ENCODE measurements around the gene APOD. TPM values are rescaled to one million over a fixed set of nuclear protein-coding genes. Genes with fewer than 3 reads are reported as not detected.

The APOD gene
- total and polyA plus RNA-seq, 9 of the 15 experiments (the other 6 are each of a cell fraction or from before 2014, with no cell fraction given) = 0.18 to 0.50 (median 0.35) TPM; not detected in 1

DNA sequence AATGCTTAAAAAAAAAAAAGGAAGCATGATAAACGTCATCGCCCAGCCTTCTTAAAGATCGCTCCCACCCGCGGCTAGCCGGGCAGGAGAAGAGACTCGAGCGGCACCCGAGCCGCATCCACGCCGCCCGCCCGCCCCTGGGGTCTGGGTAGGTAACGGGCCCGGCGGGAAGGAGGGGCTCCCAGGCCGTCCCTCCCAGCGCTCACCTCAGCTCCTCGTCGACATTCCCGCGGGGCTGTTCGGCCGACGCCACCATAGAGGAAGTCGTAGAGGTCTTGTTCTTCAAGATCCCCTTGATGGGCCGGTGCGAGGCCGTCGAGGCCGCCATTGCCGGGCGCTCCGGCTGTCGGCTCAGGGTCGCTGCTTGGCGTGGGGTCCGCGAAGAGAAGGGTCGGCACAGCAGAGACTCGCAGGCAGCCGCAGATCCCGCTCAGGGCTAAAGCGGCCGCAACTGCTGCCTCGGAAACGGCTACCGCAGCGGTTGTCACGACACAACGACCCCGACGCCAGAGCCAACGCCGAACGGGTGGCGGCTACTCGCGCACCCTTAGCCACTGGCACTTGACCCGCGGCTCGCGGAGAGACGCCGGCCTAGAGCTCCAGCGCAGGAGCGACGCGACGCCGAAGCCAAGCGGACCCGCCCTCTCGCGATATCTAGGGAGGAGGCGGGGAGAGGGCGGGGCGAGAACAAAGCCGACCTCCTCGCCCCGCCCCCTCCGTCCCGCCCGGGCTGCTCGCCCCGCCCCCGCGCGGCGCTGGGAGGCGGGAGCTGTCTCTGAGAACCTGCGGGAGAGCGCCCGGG, 40.8 kb downstream of the APOD start, which contains the start of gene PPP1R2 (continued):
- TF ChIP-seq THRAP3 (IDR thresholded peaks at IDR 0.05; ENCODE audit: borderline replicate concordance) (no peak), ZNF224 (CRISPR knock-in tag; IDR thresholded peaks at IDR 0.05) (no peak), SMARCB1 (IDR thresholded peaks at IDR 0.05; ENCODE audit: insufficient read length, low read depth) (no peak), HSF4 (CRISPR knock-in tag; IDR thresholded peaks at IDR 0.05; ENCODE audit: borderline replicate concordance) (no peak), EGR1 (conservative IDR thresholded peaks at IDR 0.05) (peak; percentile 77), PTRF (tag; IDR thresholded peaks at IDR 0.05) (no peak), FOXJ2 (tag; IDR thresholded peaks at IDR 0.05) (0 out of 2 replicates have a peak, but pooled peaks have one; percentile 21), ZNF79 (CRISPR knock-in tag; IDR thresholded peaks at IDR 0.05; ENCODE audit: low read depth) (no peak), KLF16 (IDR thresholded peaks at IDR 0.05) (no peak), POLR2H (tag; IDR thresholded peaks at IDR 0.05; ENCODE audit: low read depth) (peak; percentile 78), DIDO1 (tag; IDR thresholded peaks at IDR 0.05; ENCODE audit: low read depth) (no peak), SIX5 (IDR thresholded peaks at IDR 0.05; ENCODE audit: borderline replicate concordance in 1 of 2, insufficient read depth in 1 of 2, low read depth in 1 of 2, low read length in 2 of 2) (no peak), ZNF75A (CRISPR knock-in tag; IDR thresholded peaks at IDR 0.05) (no peak), ZNF232 (CRISPR knock-in tag; IDR thresholded peaks at IDR 0.05) (no peak), FOXK2 (conservative IDR thresholded peaks at IDR 0.05 in 1 of 2, IDR thresholded peaks at IDR 0.05 in 1 of 2; ENCODE audit: low read depth in 2 of 2) (no peak)
- TF ChIP-seq, protein P1, sequence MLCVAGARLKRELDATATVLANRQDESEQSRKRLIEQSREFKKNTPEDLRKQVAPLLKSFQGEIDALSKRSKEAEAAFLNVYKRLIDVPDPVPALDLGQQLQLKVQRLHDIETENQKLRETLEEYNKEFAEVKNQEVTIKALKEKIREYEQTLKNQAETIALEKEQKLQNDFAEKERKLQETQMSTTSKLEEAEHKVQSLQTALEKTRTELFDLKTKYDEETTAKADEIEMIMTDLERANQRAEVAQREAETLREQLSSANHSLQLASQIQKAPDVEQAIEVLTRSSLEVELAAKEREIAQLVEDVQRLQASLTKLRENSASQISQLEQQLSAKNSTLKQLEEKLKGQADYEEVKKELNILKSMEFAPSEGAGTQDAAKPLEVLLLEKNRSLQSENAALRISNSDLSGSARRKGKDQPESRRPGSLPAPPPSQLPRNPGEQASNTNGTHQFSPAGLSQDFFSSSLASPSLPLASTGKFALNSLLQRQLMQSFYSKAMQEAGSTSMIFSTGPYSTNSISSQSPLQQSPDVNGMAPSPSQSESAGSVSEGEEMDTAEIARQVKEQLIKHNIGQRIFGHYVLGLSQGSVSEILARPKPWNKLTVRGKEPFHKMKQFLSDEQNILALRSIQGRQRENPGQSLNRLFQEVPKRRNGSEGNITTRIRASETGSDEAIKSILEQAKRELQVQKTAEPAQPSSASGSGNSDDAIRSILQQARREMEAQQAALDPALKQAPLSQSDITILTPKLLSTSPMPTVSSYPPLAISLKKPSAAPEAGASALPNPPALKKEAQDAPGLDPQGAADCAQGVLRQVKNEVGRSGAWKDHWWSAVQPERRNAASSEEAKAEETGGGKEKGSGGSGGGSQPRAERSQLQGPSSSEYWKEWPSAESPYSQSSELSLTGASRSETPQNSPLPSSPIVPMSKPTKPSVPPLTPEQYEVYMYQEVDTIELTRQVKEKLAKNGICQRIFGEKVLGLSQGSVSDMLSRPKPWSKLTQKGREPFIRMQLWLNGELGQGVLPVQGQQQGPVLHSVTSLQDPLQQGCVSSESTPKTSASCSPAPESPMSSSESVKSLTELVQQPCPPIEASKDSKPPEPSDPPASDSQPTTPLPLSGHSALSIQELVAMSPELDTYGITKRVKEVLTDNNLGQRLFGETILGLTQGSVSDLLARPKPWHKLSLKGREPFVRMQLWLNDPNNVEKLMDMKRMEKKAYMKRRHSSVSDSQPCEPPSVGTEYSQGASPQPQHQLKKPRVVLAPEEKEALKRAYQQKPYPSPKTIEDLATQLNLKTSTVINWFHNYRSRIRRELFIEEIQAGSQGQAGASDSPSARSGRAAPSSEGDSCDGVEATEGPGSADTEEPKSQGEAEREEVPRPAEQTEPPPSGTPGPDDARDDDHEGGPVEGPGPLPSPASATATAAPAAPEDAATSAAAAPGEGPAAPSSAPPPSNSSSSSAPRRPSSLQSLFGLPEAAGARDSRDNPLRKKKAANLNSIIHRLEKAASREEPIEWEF (CRISPR knock-in tag; IDR thresholded peaks at IDR 0.05) = no peak
- TF ChIP-seq, protein P2, sequence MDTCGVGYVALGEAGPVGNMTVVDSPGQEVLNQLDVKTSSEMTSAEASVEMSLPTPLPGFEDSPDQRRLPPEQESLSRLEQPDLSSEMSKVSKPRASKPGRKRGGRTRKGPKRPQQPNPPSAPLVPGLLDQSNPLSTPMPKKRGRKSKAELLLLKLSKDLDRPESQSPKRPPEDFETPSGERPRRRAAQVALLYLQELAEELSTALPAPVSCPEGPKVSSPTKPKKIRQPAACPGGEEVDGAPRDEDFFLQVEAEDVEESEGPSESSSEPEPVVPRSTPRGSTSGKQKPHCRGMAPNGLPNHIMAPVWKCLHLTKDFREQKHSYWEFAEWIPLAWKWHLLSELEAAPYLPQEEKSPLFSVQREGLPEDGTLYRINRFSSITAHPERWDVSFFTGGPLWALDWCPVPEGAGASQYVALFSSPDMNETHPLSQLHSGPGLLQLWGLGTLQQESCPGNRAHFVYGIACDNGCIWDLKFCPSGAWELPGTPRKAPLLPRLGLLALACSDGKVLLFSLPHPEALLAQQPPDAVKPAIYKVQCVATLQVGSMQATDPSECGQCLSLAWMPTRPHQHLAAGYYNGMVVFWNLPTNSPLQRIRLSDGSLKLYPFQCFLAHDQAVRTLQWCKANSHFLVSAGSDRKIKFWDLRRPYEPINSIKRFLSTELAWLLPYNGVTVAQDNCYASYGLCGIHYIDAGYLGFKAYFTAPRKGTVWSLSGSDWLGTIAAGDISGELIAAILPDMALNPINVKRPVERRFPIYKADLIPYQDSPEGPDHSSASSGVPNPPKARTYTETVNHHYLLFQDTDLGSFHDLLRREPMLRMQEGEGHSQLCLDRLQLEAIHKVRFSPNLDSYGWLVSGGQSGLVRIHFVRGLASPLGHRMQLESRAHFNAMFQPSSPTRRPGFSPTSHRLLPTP (IDR thresholded peaks at IDR 0.05; ENCODE audit: borderline replicate concordance, extremely low read depth, insufficient read length) = no peak
